GM12872 (cell line): ENCODE measurements around the gene CAPSL.

Experiments used
- CTCF ChIP-seq: IDR thresholded peaks from 3 replicates; pipeline ENCODE4 v1.5.1; 2011; ENCODE audit warnings: low read depth, mild to moderate bottlenecking, low read length, moderate library complexity; ENCODE audit not compliant: insufficient read depth

The CAPSL gene

DNA sequence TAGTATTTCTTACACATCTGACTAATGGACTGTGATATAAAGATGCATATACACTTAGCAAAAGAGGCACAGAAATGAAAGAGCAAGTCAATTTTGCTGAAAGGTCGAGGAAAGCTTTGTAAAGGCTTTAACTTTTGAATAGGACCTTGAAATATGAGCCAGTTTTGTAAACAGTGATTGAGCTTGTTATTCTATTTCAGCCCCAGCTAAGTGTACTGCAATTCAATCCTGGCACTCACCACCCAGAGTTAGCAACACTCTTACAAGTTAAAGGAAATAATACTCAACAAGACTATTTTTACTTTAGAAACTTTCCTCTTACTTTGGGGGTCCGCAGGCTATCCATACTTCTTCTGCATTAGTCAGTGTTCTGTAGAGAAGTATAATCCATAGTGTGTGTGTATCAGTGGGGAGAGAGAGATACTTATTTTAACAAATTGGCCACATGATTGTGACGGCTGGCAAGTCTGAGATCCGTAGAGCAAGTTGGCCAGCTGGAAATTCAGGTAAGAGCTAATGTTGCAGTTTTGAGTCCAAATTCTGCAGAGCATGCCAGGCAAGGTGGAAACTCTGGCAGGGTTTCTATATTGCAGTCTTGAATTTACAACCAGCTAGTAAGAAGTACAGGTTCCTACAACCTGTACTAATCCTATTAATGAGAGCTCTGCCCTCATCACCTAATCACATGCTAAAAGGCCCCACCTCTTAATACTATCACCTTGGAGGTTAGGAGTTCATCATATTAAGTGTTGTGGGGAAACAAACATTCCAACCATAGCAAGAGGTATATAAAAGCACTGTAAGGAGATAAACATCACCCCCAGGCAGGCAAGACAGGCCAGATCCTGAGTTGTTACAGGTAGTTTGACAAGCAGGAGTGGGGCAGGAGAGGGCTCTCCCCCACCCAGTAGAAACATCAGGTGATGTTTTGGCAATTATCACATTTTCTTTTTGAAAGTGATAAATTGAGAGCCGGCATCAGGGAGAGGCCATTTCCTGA lies 48.1 kb downstream of the CAPSL start:
- no peak for TF ChIP-seq CTCF

- TF ChIP-seq CTCF: no peak
Measured at GRCh38 chr5:35887321-35888100, 50.9 kb downstream of the CAPSL start.

DNA sequence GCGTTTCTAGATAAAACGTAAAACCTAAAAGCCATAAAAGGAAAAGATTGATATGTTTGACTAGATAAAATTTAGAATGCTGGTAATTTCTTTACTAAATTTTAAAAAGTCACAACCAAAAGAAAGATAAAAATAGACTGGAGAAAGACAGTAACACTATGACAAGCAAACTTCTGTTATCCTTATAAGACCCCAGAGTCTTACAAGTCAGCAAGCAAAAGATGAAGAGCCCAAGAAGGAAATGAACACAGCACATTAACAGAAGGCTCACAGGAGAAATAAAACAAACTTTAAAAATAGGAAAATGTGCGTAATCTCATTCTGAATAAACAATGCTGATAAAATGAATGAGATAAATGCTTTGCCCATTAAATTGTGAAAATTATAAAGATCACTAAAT lies 52.0 kb downstream of the CAPSL start:
- no peak for TF ChIP-seq CTCF

GRCh38 chr5:35884773-35885172 lies 53.6 kb downstream of the CAPSL start:
- no peak for TF ChIP-seq CTCF

DNA sequence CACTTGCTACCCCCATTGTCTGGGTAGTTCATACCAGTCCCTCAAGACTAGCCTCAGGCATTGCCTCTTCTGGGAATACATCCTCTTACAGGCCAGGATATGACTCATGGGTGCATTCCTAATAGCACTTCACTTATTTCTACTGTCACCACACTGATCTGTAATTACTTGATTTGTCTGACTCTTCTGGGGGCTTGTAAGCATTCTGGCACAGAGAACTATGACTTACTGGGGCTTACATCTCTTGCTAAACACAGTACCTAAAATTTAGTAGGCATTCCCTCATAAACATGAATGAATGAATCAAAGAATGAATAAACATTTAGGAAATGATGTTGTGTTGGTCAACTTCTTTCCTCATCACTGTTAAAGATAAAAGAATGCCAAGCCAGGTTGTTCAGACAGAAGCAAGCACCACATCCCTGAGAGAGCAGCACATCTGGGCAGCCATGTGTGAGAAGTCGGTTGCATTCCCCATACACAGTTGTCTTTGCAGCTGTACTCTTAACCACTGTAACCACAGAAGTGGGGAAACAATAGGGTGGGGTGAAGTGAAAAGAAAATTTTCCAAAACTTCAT lies 54.1 kb downstream of the CAPSL start:
- TF ChIP-seq CTCF: no peak

DNA sequence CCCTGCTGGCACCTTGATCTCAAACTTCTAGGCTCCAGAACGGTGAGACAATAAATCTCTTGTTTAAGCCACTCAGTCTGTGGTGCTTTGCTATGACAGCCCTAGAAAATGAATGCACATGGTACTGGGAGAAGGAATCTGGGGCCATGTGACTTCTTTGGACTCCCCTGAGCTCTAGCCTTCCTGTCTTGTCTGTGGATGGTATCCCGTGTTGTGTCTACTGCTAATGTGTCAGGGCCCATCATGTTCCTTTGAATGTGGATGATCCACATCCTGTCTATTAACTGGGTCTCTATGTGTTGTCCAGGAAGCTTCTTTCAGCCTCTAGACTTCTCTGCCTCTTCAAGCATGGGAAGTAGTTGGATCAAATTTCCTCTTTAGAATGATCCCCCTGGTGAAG lies 56.7 kb downstream of the CAPSL start:
- TF ChIP-seq CTCF: no peak

GRCh38 chr5:35880156-35880555 lies 58.3 kb downstream of the CAPSL start:
- TF ChIP-seq CTCF: no peak
